ENCODE measurements around the gene ATP5MG. TPM values are rescaled to one million over a fixed set of nuclear protein-coding genes. Genes with fewer than 3 reads are reported as not detected.

Gene ATP5MG
- polyA plus RNA-seq, 3 donors = 257 to 688 (median 648) TPM

DNA sequence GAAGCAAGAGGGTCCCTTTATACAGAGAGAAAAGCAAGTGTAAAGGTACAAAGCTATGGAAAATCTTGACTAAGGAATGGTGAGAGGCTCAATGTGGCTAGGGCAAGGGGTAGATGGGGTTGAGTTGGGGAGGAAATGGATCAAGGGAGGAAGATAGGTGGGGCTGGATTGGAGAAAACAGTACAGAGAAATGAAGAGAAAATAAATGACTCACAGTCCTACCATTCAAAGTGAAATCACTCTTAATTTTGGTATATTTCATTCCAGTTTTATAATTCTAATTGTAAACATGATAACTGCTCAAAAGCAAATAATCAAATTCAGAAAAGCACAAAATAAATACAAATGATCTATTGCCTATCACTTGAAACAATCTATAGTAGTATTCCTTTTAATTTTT is 25.4 kb upstream of the ATP5MG start:
- TF ChIP-seq, protein P1, sequence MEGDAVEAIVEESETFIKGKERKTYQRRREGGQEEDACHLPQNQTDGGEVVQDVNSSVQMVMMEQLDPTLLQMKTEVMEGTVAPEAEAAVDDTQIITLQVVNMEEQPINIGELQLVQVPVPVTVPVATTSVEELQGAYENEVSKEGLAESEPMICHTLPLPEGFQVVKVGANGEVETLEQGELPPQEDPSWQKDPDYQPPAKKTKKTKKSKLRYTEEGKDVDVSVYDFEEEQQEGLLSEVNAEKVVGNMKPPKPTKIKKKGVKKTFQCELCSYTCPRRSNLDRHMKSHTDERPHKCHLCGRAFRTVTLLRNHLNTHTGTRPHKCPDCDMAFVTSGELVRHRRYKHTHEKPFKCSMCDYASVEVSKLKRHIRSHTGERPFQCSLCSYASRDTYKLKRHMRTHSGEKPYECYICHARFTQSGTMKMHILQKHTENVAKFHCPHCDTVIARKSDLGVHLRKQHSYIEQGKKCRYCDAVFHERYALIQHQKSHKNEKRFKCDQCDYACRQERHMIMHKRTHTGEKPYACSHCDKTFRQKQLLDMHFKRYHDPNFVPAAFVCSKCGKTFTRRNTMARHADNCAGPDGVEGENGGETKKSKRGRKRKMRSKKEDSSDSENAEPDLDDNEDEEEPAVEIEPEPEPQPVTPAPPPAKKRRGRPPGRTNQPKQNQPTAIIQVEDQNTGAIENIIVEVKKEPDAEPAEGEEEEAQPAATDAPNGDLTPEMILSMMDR (IDR thresholded peaks at IDR 0.05) = no peak
- H3K36me3 Mint-ChIP-seq = peaks cover 91 to 98% of the 10 kb centered on the region in 2 donors
- intact Hi-C loops (cut with micrococcal nuclease) = no loop called here

GRCh38 chr11:118379497-118379896 is 21.9 kb upstream of the ATP5MG start:
- H3K27me3 ChIP-seq (ENCODE audit: control insufficient read depth in 2 of 2, insufficient read depth in 2 of 2, low read length in 2 of 2) = no peaks in the 10 kb centered on the region
- H3K79me2 ChIP-seq (ENCODE audit: insufficient read depth, low read length) = no peaks in the 10 kb centered on the region
- no peak overlapping the region for H3K4me3 ChIP-seq (replicated peaks in 1 of 3; ENCODE audit: low read depth in 2 of 3, low read length in 3 of 3)
- no peaks in the 10 kb centered on the region for H3K9me3 ChIP-seq (replicated peaks in 1 of 2; ENCODE audit: control insufficient read depth in 1 of 2, insufficient read depth in 1 of 2, low read length in 2 of 2)
- peaks cover 87 to 96% of the 10 kb centered on the region in 2 donors for H3K36me3 Mint-ChIP-seq
- H3K27ac Mint-ChIP-seq = no peak overlapping the region
- no peak overlapping the region for H3K4me3 Mint-ChIP-seq
- intact Hi-C loops (cut with micrococcal nuclease) = no loop called here
- H3K4me1 Mint-ChIP-seq = no peaks in the 10 kb centered on the region
- no peak overlapping the region for H3K27ac ChIP-seq (ENCODE audit: low read depth in 1 of 2, low read length in 2 of 2)
- TF ChIP-seq, protein P1 (IDR thresholded peaks at IDR 0.05) = no peak
- no peaks in the 10 kb centered on the region for H3K9me3 Mint-ChIP-seq
- peaks cover 0 to 2% (median 0%) of the 10 kb centered on the region in 3 donors for H3K27me3 Mint-ChIP-seq (ENCODE audit: low read depth in 3 of 3)
- H3K4me2 ChIP-seq (replicated peaks; ENCODE audit: extremely low read depth, low read length, poor library complexity, severe bottlenecking) = no peak overlapping the region
- H3K4me1 ChIP-seq (ENCODE audit: control insufficient read depth in 1 of 2, insufficient read depth in 2 of 2, low read length in 2 of 2) = no peaks in the 10 kb centered on the region
- peaks cover 96 to 100% of the 10 kb centered on the region in 2 donors for H3K36me3 ChIP-seq (replicated peaks in 1 of 2; ENCODE audit: control insufficient read depth in 1 of 2, insufficient read depth in 2 of 2, low read length in 2 of 2)
- H4K20me1 ChIP-seq (ENCODE audit: insufficient read depth, low read length) = no peaks in the 10 kb centered on the region
- H3K9ac ChIP-seq (ENCODE audit: insufficient read depth, low read length, poor library complexity, severe bottlenecking) = no peak overlapping the region
- H2AFZ ChIP-seq (ENCODE audit: insufficient read depth, low read depth, low read length, poor library complexity, severe bottlenecking) = no peak overlapping the region
- no peak for DNase-seq
- WGBS (ENCODE audit: insufficient coverage) = 97% methylated on average over 3 of the region's 4 CpGs

More for the DNA sequence above, 25.4 kb upstream of the ATP5MG start:
- Mint-ChIP-seq H3K4me3 (no peak overlapping the region), H3K4me1 (no peaks in the 10 kb centered on the region), H3K9me3 (no peaks in the 10 kb centered on the region), H3K27me3 (ENCODE audit: low read depth in 3 of 3) (peaks cover 0 to 2% (median 0%) of the 10 kb centered on the region in 3 donors), H3K27ac (peak overlapping the region in 2 of 7 donors; percentile 23 to 27)
- Histone ChIP-seq H3K4me3 (replicated peaks in 1 of 3; ENCODE audit: low read depth in 2 of 3, low read length in 3 of 3) (no peak overlapping the region), H3K36me3 (replicated peaks in 1 of 2; ENCODE audit: control insufficient read depth in 1 of 2, insufficient read depth in 2 of 2, low read length in 2 of 2) (peaks cover 96 to 100% of the 10 kb centered on the region in 2 donors), H2AFZ (ENCODE audit: insufficient read depth, low read depth, low read length, poor library complexity, severe bottlenecking) (no peak overlapping the region), H3K27me3 (ENCODE audit: control insufficient read depth in 2 of 2, insufficient read depth in 2 of 2, low read length in 2 of 2) (no peaks in the 10 kb centered on the region), H4K20me1 (ENCODE audit: insufficient read depth, low read length) (no peaks in the 10 kb centered on the region), H3K9me3 (replicated peaks in 1 of 2; ENCODE audit: control insufficient read depth in 1 of 2, insufficient read depth in 1 of 2, low read length in 2 of 2) (no peaks in the 10 kb centered on the region), H3K4me2 (replicated peaks; ENCODE audit: extremely low read depth, low read length, poor library complexity, severe bottlenecking) (no peak overlapping the region), H3K27ac (ENCODE audit: low read depth in 1 of 2, low read length in 2 of 2) (no peak overlapping the region), H3K9ac (ENCODE audit: insufficient read depth, low read length, poor library complexity, severe bottlenecking) (no peak overlapping the region), H3K79me2 (ENCODE audit: insufficient read depth, low read length) (no peaks in the 10 kb centered on the region), H3K4me1 (ENCODE audit: control insufficient read depth in 1 of 2, insufficient read depth in 2 of 2, low read length in 2 of 2) (no peaks in the 10 kb centered on the region)
- DNase-seq = no peak
